Thoracic aorta (tissue), 2 donors: Measurements from ENCODE around the gene RPTOR. TPM values are rescaled to one million over a fixed set of nuclear protein-coding genes. Genes with fewer than 3 reads are reported as not detected.

ENCODE experiments used
- ATAC-seq: fragments of 150-250 bp; one replicate; pipeline ENCODE4 v1.8.0; 2017; ENCODE audit warnings: low read depth; ENCODE audit not compliant: insufficient number of reproducible peaks, low FRiP score
- DNase-seq: peaks from one replicate; pipeline ENCODE4 v3.0.0-alpha.2; 2020; ENCODE audit warnings: low spot score
- H3K27ac ChIP-seq, 2 donors: fragments of 200-600 bp; sonication (generic); 1 replicate in 1 of 2; 2 replicates in 1 of 2; pipeline ENCODE4 v1.5.1; 2016; ENCODE audit warnings: mild to moderate bottlenecking in 2 of 2, moderate library complexity in 2 of 2
- H3K27me3 ChIP-seq: fragments of 200-600 bp; sonication (generic); replicated peaks from 2 replicates; pipeline ENCODE4 v1.6.0; 2016; ENCODE audit warnings: mild to moderate bottlenecking; ENCODE audit not compliant: insufficient read depth
- H3K36me3 ChIP-seq: fragments of 200-600 bp; sonication (generic); one replicate; pipeline ENCODE4 v1.5.1; 2016
- H3K4me1 ChIP-seq, 2 donors: fragments of 200-600 bp; sonication (generic); 1 replicate in 1 of 2; 2 replicates in 1 of 2; pipeline versions ENCODE4 v1.5.1 to v1.6.0; 2016; ENCODE audit warnings: low read depth in 2 of 2, mild to moderate bottlenecking in 1 of 2; ENCODE audit not compliant: control insufficient read depth in 1 of 2
- H3K4me3 ChIP-seq: fragments of 200-600 bp; sonication (generic); 2 replicates; pipeline ENCODE4 v1.5.1; 2016; ENCODE audit warnings: mild to moderate bottlenecking
- H3K9me3 ChIP-seq: fragments of 200-600 bp; sonication (generic); 2 replicates; pipeline ENCODE4 v1.5.1; 2016
- CTCF ChIP-seq: fragments of 200-600 bp; sonication (generic); IDR thresholded peaks from one replicate; pipeline ENCODE4 v1.5.1; 2019; ENCODE audit warnings: antibody characterized with exemption
- total RNA-seq, 2 donors: library from RNA; depleted of rRNA; stranded (reverse); fragments of >200 nt; gene quantifications; one replicate each; pipeline versions ENCODE4 v1.1.0 to v1.2.3, GENCODE V29; 2016

RPTOR gene
- total RNA-seq, 2 donors from 2014 or later: 42.0 to 47.4 TPM

- ATAC-seq (no peak), DNase-seq (no peak)
These were observed 313.1 kb downstream of the RPTOR start for GRCh38 chr17:80857756-80858171.

GRCh38 chr17:80858301-80859001 lies 313.8 kb downstream of the RPTOR start:
- no peaks in the 10 kb centered on the region for H3K27me3 ChIP-seq
- H3K9me3 ChIP-seq: no peaks in the 10 kb centered on the region
- DNase-seq: no peak
- no peak overlapping the region for H3K4me3 ChIP-seq
- H3K36me3 ChIP-seq: no peaks in the 10 kb centered on the region
- no peak for TF ChIP-seq CTCF
- ATAC-seq: no peak
- H3K4me1 ChIP-seq: peaks cover 19 to 29% of the 10 kb centered on the region in 2 donors
- no peak overlapping the region for H3K27ac ChIP-seq

More at GRCh38 chr17:80857756-80858171, 313.1 kb downstream of the RPTOR start:
- Histone ChIP-seq H3K27me3 (no peaks in the 10 kb centered on the region), H3K36me3 (no peaks in the 10 kb centered on the region), H3K4me1 (peaks cover 19 to 29% of the 10 kb centered on the region in 2 donors), H3K9me3 (no peaks in the 10 kb centered on the region), H3K27ac (no peak overlapping the region), H3K4me3 (no peak overlapping the region)
- TF ChIP-seq CTCF: no peak

GRCh38 chr17:80859002-80859941 lies 314.6 kb downstream of the RPTOR start:
- Histone ChIP-seq H3K4me3 (no peak overlapping the region), H3K27ac (no peak overlapping the region), H3K27me3 (no peaks in the 10 kb centered on the region), H3K9me3 (no peaks in the 10 kb centered on the region), H3K36me3 (no peaks in the 10 kb centered on the region), H3K4me1 (peaks cover 19 to 29% of the 10 kb centered on the region in 2 donors)
- TF ChIP-seq CTCF: no peak
- ATAC-seq: no peak
- DNase-seq: peak; percentile 28

GRCh38 chr17:80860101-80860671 lies 315.5 kb downstream of the RPTOR start:
- H3K27me3 ChIP-seq: no peaks in the 10 kb centered on the region
- peaks cover 19 to 29% of the 10 kb centered on the region in 2 donors for H3K4me1 ChIP-seq
- DNase-seq (no peak), ATAC-seq (no peak)
- H3K27ac ChIP-seq: no peak overlapping the region
- TF ChIP-seq CTCF: no peak
- no peak overlapping the region for H3K4me3 ChIP-seq
- H3K36me3 ChIP-seq: no peaks in the 10 kb centered on the region
- no peaks in the 10 kb centered on the region for H3K9me3 ChIP-seq
